ENCODE measurements around the gene CPA3.

- TF ChIP-seq POLR2A (IDR thresholded peaks at IDR 0.05) (no peak), CTCF (IDR thresholded peaks at IDR 0.05) (no peak)
Observed at GRCh38 chr3:148825476-148825875, 39.6 kb upstream of the CPA3 start.
